H1 (cell line): ENCODE measurements around the gene L3MBTL4. TPM values are rescaled to one million over a fixed set of nuclear protein-coding genes. Genes with fewer than 3 reads are reported as not detected.

Experiments used
- CTCF ChIA-PET: fragments of 300-600 bp; sonication (Branson Sonifier 250); formaldehyde crosslinking; loops from one replicate; lab custom pipeline; 2021; ENCODE audit not compliant: partially characterized antibody; lab: Charles Lee
- POLR2A ChIA-PET: fragments of 300-600 bp; sonication (Branson Sonifier 250); formaldehyde crosslinking; loops from one replicate; lab custom pipeline; 2021; ENCODE audit warnings: inconsistent platforms; ENCODE audit not compliant: partially characterized antibody; lab: Charles Lee
- DNase-seq, 2 experiments: peaks; one replicate each; pipeline versions ENCODE4 v3.0.0 to v3.0.0-alpha.2; 2010 to 2022; ENCODE audit warnings: low spot score in 2 of 2, low read depth in 1 of 2, mixed read lengths in 1 of 2
- FAIRE-seq: peaks from 2 replicates; lab custom pipeline; 2011; peaks lifted over from hg19 to GRCh38; lab: Jason Lieb, UNC
- H2AFZ ChIP-seq: 2 replicates; pipeline ENCODE4 v1.8.1; 2012; ENCODE audit warnings: low read length, inconsistent platforms
- H2AK5ac ChIP-seq: 2 replicates; pipeline ENCODE4 v1.6.1; 2013; ENCODE audit warnings: low read depth, low read length
- H2BK120ac ChIP-seq: replicated peaks from 2 replicates; pipeline ENCODE3; 2013; ENCODE audit warnings: low read depth, low read length, inconsistent platforms
- H2BK12ac ChIP-seq: 2 replicates; pipeline ENCODE4 v1.6.1; 2013; ENCODE audit warnings: low read depth, low read length
- H2BK15ac ChIP-seq: 2 replicates; pipeline ENCODE4 v1.6.1; 2013; ENCODE audit warnings: low read length
- H2BK20ac ChIP-seq: 2 replicates; pipeline ENCODE4 v1.6.1; 2013; ENCODE audit warnings: low read length
- H2BK5ac ChIP-seq: 2 replicates; pipeline ENCODE4 v1.6.1; 2013; ENCODE audit warnings: low read depth, low read length
- H3K14ac ChIP-seq: 2 replicates; pipeline ENCODE4 v1.6.1; 2013; ENCODE audit warnings: inconsistent platforms; ENCODE audit not compliant: insufficient read length
- H3K18ac ChIP-seq: 2 replicates; pipeline ENCODE4 v1.6.1; 2013; ENCODE audit warnings: low read length; ENCODE audit errors: extremely low read depth
- H3K23ac ChIP-seq: 2 replicates; pipeline ENCODE4 v1.6.1; 2013; ENCODE audit warnings: inconsistent platforms; ENCODE audit not compliant: insufficient read length
- H3K23me2 ChIP-seq: 2 replicates; pipeline ENCODE4 v1.6.1; 2013; ENCODE audit warnings: low read depth, low read length
- H3K27ac ChIP-seq: 2 replicates; pipeline ENCODE4 v1.6.1; 2011; ENCODE audit warnings: low read depth, low read length, inconsistent platforms
- H3K27me3 ChIP-seq, 4 experiments: replicated peaks in 1 of 4; 1 replicate in 1 of 4; 2 replicates in 3 of 4; pipeline versions ENCODE4 v1.6.1 to v1.8.1; 2011 to 2013; ENCODE audit warnings: low read length in 3 of 4, mild to moderate bottlenecking in 3 of 4, inconsistent platforms in 2 of 4, mixed read lengths in 2 of 4, moderate library complexity in 1 of 4; ENCODE audit not compliant: control insufficient read depth in 3 of 4, insufficient read depth in 3 of 4; ENCODE audit errors: extremely low read depth in 1 of 4
- H3K36me3 ChIP-seq, 4 experiments: 2 replicates each; pipeline versions ENCODE4 v1.6.1 to v1.8.1; 2011 to 2013; ENCODE audit warnings: mild to moderate bottlenecking in 4 of 4, low read length in 3 of 4, moderate library complexity in 2 of 4, control low read depth in 1 of 4, inconsistent platforms in 1 of 4; ENCODE audit not compliant: insufficient read depth in 4 of 4, control insufficient read depth in 2 of 4
- H3K4ac ChIP-seq: replicated peaks from 2 replicates; pipeline ENCODE3; 2013; ENCODE audit warnings: low read length, low read depth, mixed read lengths, inconsistent platforms; ENCODE audit not compliant: insufficient read length
- H3K4me1 ChIP-seq, 4 experiments: replicated peaks in 1 of 4; 1 replicate in 1 of 4; 2 replicates in 3 of 4; pipeline versions ENCODE4 v1.6.1 to v1.8.1; 2011 to 2013; ENCODE audit warnings: low read length in 3 of 4, inconsistent platforms in 2 of 4, mixed read lengths in 1 of 4; ENCODE audit not compliant: insufficient read depth in 4 of 4, control insufficient read depth in 3 of 4
- H3K4me2 ChIP-seq, 2 experiments: 2 replicates each; pipeline versions ENCODE4 v1.6.1 to v1.8.1; 2011 to 2013; ENCODE audit warnings: low read depth in 2 of 2, low read length in 2 of 2, control low read depth in 1 of 2, inconsistent platforms in 1 of 2, mild to moderate bottlenecking in 1 of 2; ENCODE audit not compliant: insufficient read depth in 1 of 2
- H3K4me3 ChIP-seq, 4 experiments: fragments of 200-600, 300-600 bp in 1 of 4; sonication (generic), shearing (Covaris generic), sonication (Bioruptor Twin) in 1 of 4; 2 replicates each; pipeline versions ENCODE4 v1.5.1 to v1.8.1; 2011 to 2016; ENCODE audit warnings: low read length in 4 of 4, low read depth in 3 of 4, control low read depth in 2 of 4, inconsistent platforms in 2 of 4, mild to moderate bottlenecking in 2 of 4, mixed read lengths in 1 of 4, moderate library complexity in 1 of 4; ENCODE audit not compliant: insufficient read depth in 2 of 4; ENCODE audit errors: extremely low read depth in 1 of 4
- H3K56ac ChIP-seq: replicated peaks from 2 replicates; pipeline ENCODE3; 2013; ENCODE audit warnings: low read depth, mild to moderate bottlenecking, mixed read lengths, low read length, inconsistent platforms; ENCODE audit not compliant: insufficient read length
- H3K79me1 ChIP-seq: 2 replicates; pipeline ENCODE4 v1.6.1; 2013; ENCODE audit warnings: low read depth, low read length, control low read depth
- H3K79me2 ChIP-seq, 2 experiments: 2 replicates each; pipeline versions ENCODE4 v1.6.1 to v1.8.1; 2012 to 2013; ENCODE audit warnings: low read length in 2 of 2, mild to moderate bottlenecking in 2 of 2, inconsistent platforms in 1 of 2; ENCODE audit not compliant: insufficient read depth in 2 of 2, control insufficient read depth in 1 of 2
- H3K9ac ChIP-seq, 4 experiments: replicated peaks in 1 of 4; 1 replicate in 1 of 4; 2 replicates in 3 of 4; pipeline versions ENCODE4 v1.6.1 to v1.8.1; 2011 to 2013; ENCODE audit warnings: low read depth in 3 of 4, low read length in 3 of 4, control low read depth in 2 of 4, mild to moderate bottlenecking in 2 of 4, moderate library complexity in 2 of 4, inconsistent platforms in 1 of 4; ENCODE audit errors: extremely low read depth in 1 of 4
- H3K9me3 ChIP-seq, 2 experiments: 2 replicates each; pipeline versions ENCODE4 v1.6.1 to v1.8.1; 2012 to 2013; ENCODE audit warnings: mild to moderate bottlenecking in 2 of 2, moderate library complexity in 2 of 2, control low read depth in 1 of 2, inconsistent platforms in 1 of 2, low read depth in 1 of 2, low read length in 1 of 2, mixed read lengths in 1 of 2; ENCODE audit not compliant: insufficient read depth in 2 of 2
- H4K20me1 ChIP-seq, 2 experiments: replicated peaks in 1 of 2; 2 replicates each; pipeline versions ENCODE3 to v1.8.1; 2011 to 2013; ENCODE audit warnings: inconsistent platforms in 2 of 2, low read length in 2 of 2, mild to moderate bottlenecking in 1 of 2; ENCODE audit not compliant: insufficient read depth in 2 of 2, control insufficient read depth in 1 of 2
- H4K5ac ChIP-seq: 2 replicates; pipeline ENCODE4 v1.6.1; 2013; ENCODE audit warnings: low read length, low read depth, mixed read lengths, inconsistent platforms; ENCODE audit not compliant: insufficient read length
- H4K8ac ChIP-seq: 2 replicates; pipeline ENCODE4 v1.8.0; 2013; ENCODE audit warnings: mild to moderate bottlenecking, moderate library complexity, low read length, inconsistent platforms; ENCODE audit not compliant: insufficient read depth; ENCODE audit errors: extremely low read depth
- H4K91ac ChIP-seq: replicated peaks from 2 replicates; pipeline ENCODE3; 2013; ENCODE audit warnings: low read length, mixed read lengths, inconsistent platforms; ENCODE audit not compliant: insufficient read length
- SP1 ChIP-seq: IDR thresholded peaks from 2 replicates; pipeline ENCODE4 v1.6.1; 2011; ENCODE audit warnings: low read depth, low read length
- SP2 ChIP-seq: IDR thresholded peaks from 2 replicates; pipeline ENCODE4 v1.6.1; 2012; ENCODE audit warnings: mild to moderate bottlenecking, low read length, inconsistent platforms
- SRF ChIP-seq: IDR thresholded peaks from 2 replicates; pipeline ENCODE4 v1.6.1; 2011; ENCODE audit warnings: mild to moderate bottlenecking, low read depth, low read length, moderate library complexity
- WGBS, 2 experiments: shearing (Covaris generic) in 1 of 2; methylation state at CpG; one replicate each; pipeline versions ENCODE4 v1.1.6 to v1.1.7; 2013 to 2015; ENCODE audit warnings: low lambda C conversion rate in 2 of 2, mixed read lengths in 2 of 2, inconsistent platforms in 1 of 2, low coverage in 1 of 2, missing lambda C conversion rate in 1 of 2; ENCODE audit not compliant: insufficient replicate concordance in 2 of 2, insufficient coverage in 1 of 2, insufficient read length in 1 of 2; ENCODE audit errors: extremely low coverage in 1 of 2, missing lambda C conversion rate in 1 of 2; 5-methylcytosine and 5-hydroxymethylcytosine counted together
- polyA plus RNA-seq, 7 experiments: library from polyadenylated mRNA; depleted of rRNA in 3 of 7; stranded (reverse) in 5 of 7; unstranded in 2 of 7; fragments of >200 nt in 5 of 7; fragments of 200-250 nt in 2 of 7; gene quantifications; 1 replicate in 5 of 7; 2 replicates in 1 of 7; 4 replicates in 1 of 7; pipeline versions ENCODE4 v1.2.1 to v1.2.3, GENCODE V29; 2011 to 2013; ENCODE audit warnings: missing spikeins in 2 of 7, mixed read lengths in 2 of 7
- total RNA-seq: library from RNA; stranded (reverse); fragmentation: NEBNext Ultra II Directional; extraction: Animal tissue kit (Norgen Biotek cat#: 25700); gene quantifications from 2 replicates; pipeline ENCODE4 v1.2.1, GENCODE V29; 2021

Gene L3MBTL4
- total and polyA plus RNA-seq, 2 of the 8 experiments (the other 6 are each of a cell fraction or from before 2014, with no cell fraction given), result 1.0 to 2.1 TPM

DNA sequence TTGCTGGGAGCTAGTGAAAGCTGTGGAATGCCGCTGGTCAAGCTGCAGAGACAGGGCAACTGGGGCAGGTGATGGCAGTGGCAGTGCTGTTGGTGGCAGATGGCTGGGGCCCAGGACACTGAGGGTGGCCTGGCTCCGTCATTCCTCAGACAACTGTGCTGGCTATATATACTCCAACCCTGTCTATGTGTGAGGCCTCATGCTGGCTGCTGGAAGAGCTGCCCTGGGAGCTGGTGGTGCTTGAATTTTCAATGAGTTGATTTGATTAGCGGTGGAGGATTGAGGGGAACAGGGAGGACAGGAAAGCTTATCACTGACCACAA is 452.9 kb downstream of the L3MBTL4 start:
- H4K20me1 ChIP-seq, result no peaks in the 10 kb centered on the region
- ChIA-PET CTCF (interaction anchor here (1.1 kb wide), 2 partner anchors 9 to 83 kb away, joined by 3 read pairs; no protein-coding TSS in a partner anchor), POLR2A (no interaction called here)
- no peak overlapping the region for H4K91ac ChIP-seq
- H3K4ac ChIP-seq, result no peak overlapping the region
- no peak overlapping the region for H2AFZ ChIP-seq
- no peak overlapping the region for H2BK12ac ChIP-seq
- no peak overlapping the region for H4K5ac ChIP-seq
- no peaks in the 10 kb centered on the region for H3K27me3 ChIP-seq
- no peaks in the 10 kb centered on the region for H3K23me2 ChIP-seq
- no peak overlapping the region for H2BK20ac ChIP-seq
- H2AK5ac ChIP-seq, result no peak overlapping the region
- H3K14ac ChIP-seq, result no peak overlapping the region
- no peak overlapping the region for H3K9ac ChIP-seq
- TF ChIP-seq SRF (no peak), SP2 (no peak), SP1 (no peak)
- no peak overlapping the region for H3K18ac ChIP-seq
- no peak for DNase-seq
- H3K79me2 ChIP-seq, result no peaks in the 10 kb centered on the region
- H3K4me2 ChIP-seq, result no peak overlapping the region
- no peak for FAIRE-seq
- H3K4me3 ChIP-seq, result no peak overlapping the region
- H2BK5ac ChIP-seq, result no peak overlapping the region
- H3K23ac ChIP-seq, result no peak overlapping the region
- WGBS, 2 experiments, result 96% methylated on average over 3 of the region's 3 CpGs; no CpG with 5 or more reads in 1 of the 2 experiments
- no peaks in the 10 kb centered on the region for H3K9me3 ChIP-seq
- no peaks in the 10 kb centered on the region for H3K79me1 ChIP-seq
- no peak overlapping the region for H3K56ac ChIP-seq
- no peaks in the 10 kb centered on the region for H3K36me3 ChIP-seq
- no peak overlapping the region for H2BK120ac ChIP-seq
- 0 out of 7 replicates have a peak, but pooled peaks cover 0 to 2% (median 0%) of the 10 kb centered on the region in 4 experiments for H3K4me1 ChIP-seq
- H2BK15ac ChIP-seq, result 0 out of 2 replicates have a peak overlapping the region, but pooled peaks have one; percentile 5
- H4K8ac ChIP-seq, result no peak overlapping the region
- H3K27ac ChIP-seq, result no peak overlapping the region
